B cell (primary cell): ENCODE data around the gene PGK2.

Source experiments
- CTCF ChIP-seq: fragments of 200-600 bp; IDR thresholded peaks from one replicate; pipeline ENCODE4 v1.8.0; 2022; ENCODE audit warnings: antibody characterized with exemption, mild to moderate bottlenecking
- EZH2 ChIP-seq: IDR thresholded peaks from 2 replicates; pipeline ENCODE4 v1.6.1; 2012; ENCODE audit warnings: borderline replicate concordance, low read depth, mild to moderate bottlenecking, moderate library complexity, low read length; ENCODE audit not compliant: insufficient read depth, poor library complexity, severe bottlenecking

DNA sequence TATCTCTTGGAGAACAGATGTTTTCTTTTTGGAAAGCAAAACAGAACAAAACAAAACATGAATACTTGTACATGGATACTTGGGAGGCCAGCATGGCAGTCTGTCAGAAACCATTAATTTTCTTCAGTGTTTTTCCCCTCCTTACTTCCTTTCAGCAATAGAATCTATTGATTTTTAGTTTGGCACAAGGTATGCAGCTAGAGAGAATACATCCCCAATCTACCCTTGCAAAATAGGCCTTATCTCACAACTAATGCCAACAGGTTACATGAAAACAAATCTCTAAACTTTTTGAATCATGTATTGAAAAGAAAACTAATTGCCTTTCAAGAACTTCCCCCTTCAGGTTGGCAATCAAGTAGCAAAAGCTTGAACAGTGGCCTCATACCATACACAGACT lies 2.8 kb downstream of the PGK2 start:
- TF ChIP-seq CTCF (no peak), EZH2 (no peak)
